Cardiac septum (tissue), 1 donor: ENCODE measurements around the gene MYMK. TPM values are rescaled to one million over a fixed set of nuclear protein-coding genes. Genes with fewer than 3 reads are reported as not detected.

Source experiments
- DNase-seq: peaks from one replicate; pipeline ENCODE4 v3.0.0-alpha.2; 2020; ENCODE audit warnings: low spot score
- intact Hi-C: fragments of 100-400 bp; cut with DNase I; formaldehyde crosslinking; loops from one replicate; pipeline ENCODE4 v1.14.0; 2022
- total RNA-seq: library from RNA; stranded (reverse); fragmentation: NEBNext Ultra II Directional; extraction: Animal tissue kit (Norgen Biotek cat#: 25700); gene quantifications from one replicate; pipeline ENCODE4 v1.2.1, GENCODE V29; 2021
- donor health status: DM: no; HTN: no; CAD: no.

The MYMK gene
- total RNA-seq, 1 donor from 2014 or later: not detected

GRCh38 chr9:133476036-133476931, 48.5 kb downstream of the MYMK start:
- intact Hi-C loops: loop anchor here (5.0 to 10.0 kb wide), 2 partner anchors 54 to 441 kb away; partner anchors contain the start of genes ADAMTS13 and GTF3C5
- DNase-seq: no peak

- no peak for DNase-seq
- intact Hi-C loops: loop anchor here (5.0 to 10.0 kb wide), 2 partner anchors 53 to 441 kb away; partner anchors contain the start of genes ADAMTS13 and GTF3C5
Measured at GRCh38 chr9:133475292-133476012, 49.3 kb downstream of the MYMK start.

DNA sequence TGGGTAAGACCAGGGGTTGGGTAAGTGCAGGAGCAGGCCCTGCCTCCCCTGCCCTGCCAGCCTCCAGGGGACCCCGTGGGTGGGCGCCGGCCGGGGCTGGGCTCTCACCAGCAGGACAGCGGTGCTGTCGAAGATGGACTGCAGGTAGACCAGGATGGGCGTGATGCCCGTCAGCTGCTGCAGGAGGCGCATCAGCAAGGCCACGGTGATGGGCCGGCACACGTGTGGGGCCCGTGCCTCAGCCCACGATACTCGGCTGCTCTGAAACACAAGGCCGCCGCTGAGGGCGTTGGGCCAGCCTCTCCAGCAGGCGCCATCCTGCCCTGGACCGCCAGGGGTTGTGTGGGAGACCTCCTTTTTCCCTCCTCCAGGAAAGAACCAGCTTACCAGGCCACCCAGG, 49.9 kb downstream of the MYMK start:
- DNase-seq: no peak
- intact Hi-C loops: loop anchor here (5.0 to 10.0 kb wide), 2 partner anchors 53 to 440 kb away; partner anchors contain the start of genes ADAMTS13 and GTF3C5

DNA sequence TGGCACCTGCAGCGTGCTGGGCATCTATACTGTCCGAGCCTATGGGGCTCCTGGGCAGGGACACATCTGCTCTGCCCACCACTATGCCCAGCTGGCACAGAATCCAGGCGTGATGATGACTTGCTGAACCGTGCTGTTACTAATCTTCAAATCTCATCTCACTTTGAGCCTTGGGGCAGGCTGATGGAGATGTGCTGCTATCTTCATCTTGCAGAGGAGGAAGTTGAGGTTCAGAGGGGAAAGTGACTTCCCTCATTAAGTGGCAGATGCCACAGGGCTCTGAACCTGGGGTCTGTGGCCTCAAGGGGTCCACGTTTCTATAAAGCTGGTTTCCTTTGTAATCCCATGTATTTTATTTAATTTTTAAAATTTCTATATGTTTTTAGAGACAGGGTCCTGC, 50.5 kb downstream of the MYMK start:
- intact Hi-C loops: loop anchor here (10.0 kb wide), 1 partner anchor 439 kb away; the partner anchor contains the start of gene GTF3C5
- no peak for DNase-seq

DNA sequence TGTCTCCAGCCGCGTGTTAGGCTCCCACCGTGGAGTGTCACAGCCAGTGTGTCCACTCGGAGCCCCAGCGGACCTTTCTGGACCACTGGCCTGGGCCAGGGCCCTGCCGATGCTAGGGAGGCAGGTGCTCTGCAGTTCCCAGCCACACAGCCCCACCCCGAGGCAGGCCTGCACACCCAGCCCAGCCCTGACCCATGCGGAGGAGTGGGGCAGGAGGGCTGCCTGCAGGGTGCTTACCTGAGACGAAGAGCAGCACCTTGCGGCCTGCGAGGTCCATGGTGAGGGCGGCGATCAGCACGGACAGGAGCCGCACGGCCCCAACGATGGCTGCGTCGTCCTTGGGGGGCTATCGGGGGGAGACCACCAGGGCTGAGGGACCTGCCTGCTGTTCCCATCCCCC, 51.0 kb downstream of the MYMK start:
- DNase-seq: no peak
- intact Hi-C loops: loop anchor here (10.0 kb wide), 1 partner anchor 439 kb away; the partner anchor contains the start of gene GTF3C5

DNA sequence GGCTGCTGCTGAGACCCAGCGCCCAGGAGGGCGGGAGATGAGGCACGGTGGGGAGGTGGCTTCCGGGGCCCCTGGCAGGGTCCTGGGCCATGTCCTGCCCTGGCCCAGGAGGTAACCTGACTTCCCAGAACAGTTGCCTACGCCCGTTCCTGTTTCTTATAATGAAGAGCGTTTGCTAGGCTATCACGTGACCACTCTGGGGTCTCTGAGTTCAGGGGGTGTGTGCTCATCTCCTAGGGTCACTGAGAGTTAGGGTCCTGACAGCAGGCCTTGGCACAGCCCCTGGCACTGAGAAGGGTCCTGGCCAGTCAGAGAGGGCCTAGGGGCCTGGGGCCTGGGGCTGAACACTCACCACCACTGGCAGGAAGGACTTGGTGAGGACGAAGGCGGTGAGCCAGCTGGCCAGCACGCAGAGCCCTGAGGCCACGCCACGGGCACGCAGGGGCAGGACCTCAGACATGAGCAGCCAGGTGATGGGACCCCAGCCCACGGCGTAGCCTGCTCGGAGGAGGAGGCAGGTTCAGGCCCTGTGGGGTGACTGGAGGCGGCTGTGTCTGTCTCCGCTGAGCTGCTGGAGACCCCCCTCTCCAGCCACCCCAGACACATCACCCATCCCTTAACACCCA, 51.9 kb downstream of the MYMK start:
- intact Hi-C loops: loop anchor here (10.0 kb wide), 1 partner anchor 438 kb away; the partner anchor contains the start of gene GTF3C5
- DNase-seq: no peak

DNA sequence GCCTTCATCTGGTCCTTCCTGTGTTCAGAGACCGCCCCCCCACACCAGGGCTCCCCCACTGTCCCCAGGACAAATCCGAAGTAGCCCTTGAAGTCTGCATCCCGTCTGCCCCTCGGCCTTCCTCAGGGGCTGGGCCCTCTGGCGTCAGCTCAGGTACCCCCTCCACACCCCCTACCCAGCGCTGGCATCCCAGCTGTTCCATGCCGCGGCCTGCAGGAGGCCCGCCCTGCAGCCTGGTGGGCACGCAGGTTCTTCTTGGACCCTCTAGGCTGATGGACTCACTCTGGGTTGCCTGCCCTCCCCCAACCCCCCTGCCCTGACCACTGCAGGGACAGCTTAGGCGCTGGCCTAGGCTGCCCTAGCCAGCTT, 52.5 kb downstream of the MYMK start:
- intact Hi-C loops: loop anchor here (10.0 kb wide), 1 partner anchor 437 kb away; the partner anchor contains the start of gene GTF3C5
- DNase-seq: no peak

GRCh38 chr9:133471551-133472276, 53.0 kb downstream of the MYMK start:
- no peak for DNase-seq
- intact Hi-C loops: loop anchor here (10.0 kb wide), 1 partner anchor 437 kb away; the partner anchor contains the start of gene GTF3C5

DNA sequence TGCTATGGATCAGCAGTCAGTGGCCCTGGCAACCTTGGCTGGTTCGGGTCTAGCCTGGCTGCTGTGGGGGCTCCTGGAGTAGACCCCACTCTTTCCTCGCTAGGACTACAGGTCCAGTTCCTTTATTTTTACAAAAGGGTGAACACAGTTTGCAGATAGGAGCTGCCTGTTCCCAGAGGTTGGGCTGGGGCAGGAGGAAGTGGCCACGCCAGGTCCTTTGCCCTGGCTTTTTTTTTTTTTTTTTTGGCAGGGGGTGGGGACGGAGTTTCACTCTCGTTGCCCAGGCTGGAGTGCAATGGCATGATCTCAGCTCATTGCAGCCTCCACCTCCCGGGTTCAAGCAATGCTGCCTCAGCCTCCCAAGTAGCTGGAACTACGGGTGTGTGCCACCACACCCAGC, 53.8 kb downstream of the MYMK start:
- intact Hi-C loops: loop anchor here (10.0 kb wide), 1 partner anchor 436 kb away; the partner anchor contains the start of gene GTF3C5
- DNase-seq: no peak

- intact Hi-C loops: loop anchor here (10.0 kb wide), 1 partner anchor 436 kb away; the partner anchor contains the start of gene GTF3C5
- no peak for DNase-seq
Measured at GRCh38 chr9:133470427-133470924, 54.3 kb downstream of the MYMK start.

GRCh38 chr9:133468777-133469421, 55.9 kb downstream of the MYMK start:
- intact Hi-C loops: no loop called here
- no peak for DNase-seq

- no peak for DNase-seq
- intact Hi-C loops: no loop called here
Measured at GRCh38 chr9:133468374-133468773, 56.4 kb downstream of the MYMK start.

- DNase-seq: no peak
- intact Hi-C loops: no loop called here
Measured at GRCh38 chr9:133467101-133467500, 57.7 kb downstream of the MYMK start.

- intact Hi-C loops: no loop called here
- DNase-seq: no peak
Measured at GRCh38 chr9:133465984-133466383, 58.8 kb downstream of the MYMK start.

DNA sequence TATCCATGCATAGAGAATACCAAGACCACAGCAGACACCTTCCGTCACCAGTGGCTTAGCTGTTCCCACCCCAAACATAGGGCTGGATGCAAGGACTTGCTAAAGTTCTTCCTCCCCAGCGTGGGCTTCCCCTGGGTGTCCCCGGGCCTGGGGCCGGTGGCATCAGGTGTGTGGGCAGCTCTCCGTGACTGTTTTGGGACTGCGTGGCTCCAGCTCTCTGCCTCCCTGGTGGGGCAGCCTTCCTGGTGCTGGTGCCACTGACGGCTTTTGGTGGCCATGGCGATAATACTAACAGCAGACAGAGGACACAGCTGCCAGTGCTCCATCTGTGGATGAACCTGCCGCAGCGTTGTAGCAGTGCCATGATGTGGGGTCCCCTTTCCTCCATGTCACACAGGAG, 60.1 kb downstream of the MYMK start:
- no peak for DNase-seq
- intact Hi-C loops: no loop called here
